ENCODE measurements around the gene TMEM161B.
"Not testable (repeated sequence)": the region's sequence is repeated elsewhere in the genome, so short reads cannot be mapped to it uniquely, and the experiment has no call there.

The TMEM161B gene

DNA sequence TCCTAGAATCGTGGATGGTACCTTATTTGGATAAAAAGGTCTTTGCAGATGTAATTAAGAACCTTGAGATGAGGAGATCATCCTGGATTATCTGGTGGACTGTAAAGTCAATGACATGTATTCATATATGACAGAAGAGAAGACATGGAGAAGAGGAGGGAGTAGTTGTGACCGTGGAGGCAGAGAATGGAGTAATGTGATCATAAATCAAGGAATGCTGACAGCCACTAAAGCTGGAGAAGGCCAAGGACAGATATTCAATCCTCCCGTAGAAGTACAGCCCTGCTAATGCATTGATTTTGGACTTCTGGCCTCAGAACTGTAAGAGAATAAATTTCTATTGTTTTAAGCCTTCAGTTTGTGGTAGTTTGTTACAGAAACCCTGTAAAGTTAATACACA is 18.7 kb upstream of the TMEM161B start:
- no peak for DNase-seq (ENCODE audit: low read depth)
- H3K4me3 ChIP-seq (ENCODE audit: low read depth, low read length): no peak overlapping the region
- TF ChIP-seq, protein P1, sequence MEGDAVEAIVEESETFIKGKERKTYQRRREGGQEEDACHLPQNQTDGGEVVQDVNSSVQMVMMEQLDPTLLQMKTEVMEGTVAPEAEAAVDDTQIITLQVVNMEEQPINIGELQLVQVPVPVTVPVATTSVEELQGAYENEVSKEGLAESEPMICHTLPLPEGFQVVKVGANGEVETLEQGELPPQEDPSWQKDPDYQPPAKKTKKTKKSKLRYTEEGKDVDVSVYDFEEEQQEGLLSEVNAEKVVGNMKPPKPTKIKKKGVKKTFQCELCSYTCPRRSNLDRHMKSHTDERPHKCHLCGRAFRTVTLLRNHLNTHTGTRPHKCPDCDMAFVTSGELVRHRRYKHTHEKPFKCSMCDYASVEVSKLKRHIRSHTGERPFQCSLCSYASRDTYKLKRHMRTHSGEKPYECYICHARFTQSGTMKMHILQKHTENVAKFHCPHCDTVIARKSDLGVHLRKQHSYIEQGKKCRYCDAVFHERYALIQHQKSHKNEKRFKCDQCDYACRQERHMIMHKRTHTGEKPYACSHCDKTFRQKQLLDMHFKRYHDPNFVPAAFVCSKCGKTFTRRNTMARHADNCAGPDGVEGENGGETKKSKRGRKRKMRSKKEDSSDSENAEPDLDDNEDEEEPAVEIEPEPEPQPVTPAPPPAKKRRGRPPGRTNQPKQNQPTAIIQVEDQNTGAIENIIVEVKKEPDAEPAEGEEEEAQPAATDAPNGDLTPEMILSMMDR (IDR thresholded peaks at IDR 0.05; ENCODE audit: control insufficient read depth, extremely low read depth, insufficient read depth): no peak

DNA sequence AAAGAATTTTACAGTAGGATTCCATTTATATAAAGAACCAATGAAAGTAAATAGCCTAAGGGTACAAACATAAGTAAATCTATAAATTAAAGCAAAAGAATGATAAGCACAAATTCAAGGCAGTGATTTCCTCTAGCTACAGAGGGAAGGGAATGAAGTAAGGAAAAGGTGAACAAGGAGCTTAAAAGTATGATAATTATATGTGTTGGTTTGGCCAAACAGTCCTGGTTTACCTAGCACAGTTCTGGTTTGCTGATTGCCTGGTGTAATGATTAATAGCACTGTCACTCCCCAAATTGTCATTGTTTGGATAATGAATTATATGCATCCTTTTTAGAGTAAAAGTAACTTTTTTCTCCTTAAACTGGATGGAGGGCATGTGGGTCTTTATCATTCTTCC is 15.0 kb upstream of the TMEM161B start:
- H3K4me3 ChIP-seq (ENCODE audit: low read depth, low read length): no peak overlapping the region
- no peak for DNase-seq (ENCODE audit: low read depth)
- TF ChIP-seq, protein P1 (IDR thresholded peaks at IDR 0.05; ENCODE audit: control insufficient read depth, extremely low read depth, insufficient read depth): no peak

DNA sequence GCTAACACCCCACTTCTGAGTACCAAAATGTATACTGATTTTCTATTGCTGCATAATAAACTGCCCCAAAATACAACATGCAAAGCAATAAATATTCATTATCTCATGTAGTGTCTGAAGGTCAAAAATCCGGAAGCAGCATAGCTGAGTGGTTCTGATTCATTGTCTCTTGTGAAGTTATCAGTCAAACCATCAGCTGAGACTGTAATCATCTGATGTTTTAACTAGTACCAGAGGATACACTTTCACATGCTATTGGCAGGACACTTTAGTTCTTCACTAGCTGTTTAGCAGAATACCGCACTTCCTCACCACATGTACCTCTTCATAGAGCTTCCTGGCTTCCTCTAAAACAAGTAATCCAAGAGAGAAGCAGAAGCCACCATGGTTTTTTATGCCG is 12.7 kb upstream of the TMEM161B start:
- no peak for DNase-seq (ENCODE audit: low read depth)
- H3K4me3 ChIP-seq (ENCODE audit: low read depth, low read length): no peak overlapping the region
- TF ChIP-seq, protein P1 (IDR thresholded peaks at IDR 0.05; ENCODE audit: control insufficient read depth, extremely low read depth, insufficient read depth): no peak

DNA sequence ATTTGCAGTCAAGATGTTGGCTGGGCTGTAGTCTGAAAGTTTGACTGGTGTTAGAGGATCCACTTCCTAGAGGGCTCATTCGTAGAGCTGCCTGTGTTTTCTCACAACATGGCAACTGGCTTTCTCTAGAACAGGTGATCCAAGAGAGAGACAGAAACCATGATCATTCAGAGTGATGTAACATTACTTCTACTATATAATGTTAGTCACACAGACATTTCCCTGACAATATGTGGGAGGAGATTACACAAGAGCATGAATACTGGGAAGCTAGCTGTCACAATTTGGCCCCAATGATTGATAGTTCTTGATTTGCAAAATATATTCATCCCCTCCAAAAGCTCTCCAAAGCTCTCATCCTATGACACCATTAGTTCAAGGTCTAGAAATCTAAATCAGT is 10.9 kb upstream of the TMEM161B start:
- no peak overlapping the region for H3K4me3 ChIP-seq (ENCODE audit: low read depth, low read length)
- no peak for DNase-seq (ENCODE audit: low read depth)
- TF ChIP-seq, protein P1 (IDR thresholded peaks at IDR 0.05; ENCODE audit: control insufficient read depth, extremely low read depth, insufficient read depth): no peak

DNA sequence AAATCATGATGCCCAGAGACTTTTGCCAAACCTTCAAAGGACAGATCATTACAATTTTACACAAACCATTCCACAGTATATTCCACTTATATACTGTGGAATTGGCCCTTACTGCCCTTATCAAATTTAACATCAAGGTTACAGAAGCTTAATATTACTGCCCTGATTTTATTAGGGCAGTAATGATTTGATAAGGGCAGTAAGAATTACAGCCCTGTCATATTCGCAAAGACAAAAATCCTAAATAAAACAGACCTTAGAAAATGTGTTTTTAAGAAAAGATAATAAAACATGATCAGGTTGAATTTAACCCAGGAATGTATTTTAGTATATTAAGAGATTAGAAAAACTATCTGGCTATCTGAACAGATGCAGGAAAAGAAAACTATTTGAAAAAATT is 7.7 kb upstream of the TMEM161B start:
- DNase-seq (ENCODE audit: low read depth): no peak
- TF ChIP-seq, protein P1 (IDR thresholded peaks at IDR 0.05; ENCODE audit: control insufficient read depth, extremely low read depth, insufficient read depth): no peak
- no peak overlapping the region for H3K4me3 ChIP-seq (ENCODE audit: low read depth, low read length)

DNA sequence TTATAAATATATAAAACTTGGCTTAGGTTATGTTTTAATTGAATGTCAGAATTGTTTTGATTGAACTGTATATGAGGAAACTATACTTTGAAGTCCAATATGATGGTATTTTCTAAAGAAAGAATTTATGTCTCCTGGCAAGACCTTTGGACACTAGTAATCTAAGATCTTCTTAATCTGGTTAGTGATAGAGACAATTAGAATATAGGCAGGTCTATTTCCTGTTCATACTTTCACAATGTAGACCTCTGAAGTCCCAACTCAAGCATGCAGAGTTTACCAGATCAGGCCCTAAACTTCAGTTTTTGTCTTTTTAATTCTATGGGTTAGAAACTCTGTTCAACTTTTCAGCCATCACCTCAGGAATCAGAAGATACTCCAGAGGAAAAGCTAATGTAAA is 6.9 kb upstream of the TMEM161B start:
- DNase-seq (ENCODE audit: low read depth): no peak

DNA sequence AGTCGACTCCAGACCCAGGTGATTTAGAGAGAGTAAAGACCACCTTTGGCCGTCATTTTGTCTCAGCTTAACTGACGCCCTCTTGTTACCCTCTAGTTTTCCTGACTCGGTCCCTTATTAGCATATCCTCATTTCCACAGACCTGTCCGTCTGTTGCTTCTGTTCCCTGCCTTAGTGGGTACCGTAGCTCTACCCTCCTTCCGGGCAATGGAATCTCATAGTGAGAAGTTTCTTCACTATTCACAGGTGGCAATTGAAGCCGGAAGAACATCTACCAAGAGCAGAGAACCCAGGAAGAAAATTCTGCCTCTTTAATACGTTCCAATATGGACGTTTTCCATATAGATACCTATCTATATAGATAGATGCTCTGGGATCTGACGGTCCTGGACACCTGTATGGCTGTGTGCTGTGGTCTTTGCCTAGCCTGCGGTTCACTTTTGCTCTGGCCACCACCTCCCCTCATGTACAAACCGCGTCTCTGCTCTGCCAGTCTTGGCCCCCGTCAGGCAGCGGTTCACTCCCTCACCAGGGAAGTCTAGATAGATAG is 652 bp upstream of the TMEM161B start:
- TF ChIP-seq, protein P1 (IDR thresholded peaks at IDR 0.05; ENCODE audit: control insufficient read depth, extremely low read depth, insufficient read depth): no peak
- no peak for DNase-seq (ENCODE audit: low read depth)
- H3K4me3 ChIP-seq (ENCODE audit: low read depth, low read length): peak overlapping the region; percentile 96

More for the DNA sequence above, 6.9 kb upstream of the TMEM161B start:
- TF ChIP-seq, protein P1 (IDR thresholded peaks at IDR 0.05; ENCODE audit: control insufficient read depth, extremely low read depth, insufficient read depth): no peak
- no peak overlapping the region for H3K4me3 ChIP-seq (ENCODE audit: low read depth, low read length)

DNA sequence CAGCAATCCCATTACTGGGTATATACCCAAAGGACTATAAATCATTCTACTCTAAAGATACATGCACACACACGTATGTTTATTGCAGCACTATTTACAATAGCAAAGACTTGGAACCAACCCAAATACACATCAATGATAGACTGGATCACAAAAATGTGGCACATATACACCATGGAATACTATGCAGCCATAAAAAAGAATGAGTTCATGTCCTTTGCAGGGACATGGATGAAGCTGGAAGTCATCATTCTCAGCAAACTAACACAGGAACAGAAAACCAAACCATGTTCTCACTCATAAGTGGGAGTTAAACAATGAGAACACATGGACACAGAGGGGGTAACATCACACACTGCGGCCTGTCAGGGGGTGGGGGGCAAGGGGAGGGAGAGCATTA is 4.1 kb downstream of the TMEM161B start:
- not testable (repeated sequence) for DNase-seq (ENCODE audit: low read depth); H3K4me3 ChIP-seq (ENCODE audit: low read depth, low read length)

Data from LNCaP clone FGC (cell line).